H1 (cell line): ENCODE measurements around the gene ASIC2. TPM values are rescaled to one million over a fixed set of nuclear protein-coding genes. Genes with fewer than 3 reads are reported as not detected.

ENCODE experiments used
- CHD1 ChIP-seq: IDR thresholded peaks from 2 replicates; pipeline ENCODE4 v1.6.1; 2012; ENCODE audit warnings: low read depth, low read length, improper control_type of control experiment
- SIN3A ChIP-seq, 2 experiments: IDR thresholded peaks in 1 of 2; conservative IDR thresholded peaks in 1 of 2; 2 replicates each; pipeline ENCODE4 v1.6.1; 2011 to 2012; ENCODE audit warnings: low read length in 2 of 2, improper control_type of control experiment in 1 of 2, low read depth in 1 of 2, mild to moderate bottlenecking in 1 of 2
- polyA plus RNA-seq, 7 experiments: library from polyadenylated mRNA; depleted of rRNA in 3 of 7; stranded (reverse) in 5 of 7; unstranded in 2 of 7; fragments of >200 nt in 5 of 7; fragments of 200-250 nt in 2 of 7; gene quantifications; 1 replicate in 5 of 7; 2 replicates in 1 of 7; 4 replicates in 1 of 7; pipeline versions ENCODE4 v1.2.1 to v1.2.3, GENCODE V29; 2011 to 2013; ENCODE audit warnings: missing spikeins in 2 of 7, mixed read lengths in 2 of 7
- total RNA-seq: library from RNA; stranded (reverse); fragmentation: NEBNext Ultra II Directional; extraction: Animal tissue kit (Norgen Biotek cat#: 25700); gene quantifications from 2 replicates; pipeline ENCODE4 v1.2.1, GENCODE V29; 2021

Gene ASIC2
- total and polyA plus RNA-seq, 2 of the 8 experiments (the other 6 are each of a cell fraction or from before 2014, with no cell fraction given) = 0.86 to 1.2 TPM

GRCh38 chr17:33121272-33121671, 171.8 kb downstream of the ASIC2 start (continued):
- TF ChIP-seq SIN3A (conservative IDR thresholded peaks at IDR 0.05 in 1 of 2, IDR thresholded peaks at IDR 0.05 in 1 of 2; ENCODE audit: low read depth in 1 of 2, low read length in 2 of 2) = no peak
- no peak for TF ChIP-seq CHD1
